Hepatocyte (in vitro differentiated cells): Measurements from ENCODE around the gene TBC1D30.

ENCODE experiments used
- CTCF ChIP-seq: fragments of 200-600 bp; sonication (generic); IDR thresholded peaks from 2 replicates; pipeline ENCODE4 v1.5.1; 2016; ENCODE audit warnings: antibody characterized with exemption, mild to moderate bottlenecking; ENCODE audit not compliant: poor library complexity
- EZH2 ChIP-seq: fragments of 200-600 bp; sonication (generic); IDR thresholded peaks from 2 replicates; pipeline ENCODE4 v1.6.1; 2016; ENCODE audit warnings: antibody characterized with exemption, mild to moderate bottlenecking, borderline replicate concordance

- TF ChIP-seq EZH2 (no peak), CTCF (no peak)
Measured at GRCh38 chr12:64903479-64904152, 79.2 kb downstream of the TBC1D30 start.
